IMR-90 (cell line): Measurements from ENCODE around the gene MYO3B. TPM values are rescaled to one million over a fixed set of nuclear protein-coding genes. Genes with fewer than 3 reads are reported as not detected.

ENCODE experiments used
- ATAC-seq: fragments of 200-7000 bp; cut with Tn5 transposase; 2 replicates; pipeline ENCODE4 v1.9.1; 2020; ENCODE audit warnings: low read depth, mild to moderate bottlenecking, moderate library complexity
- BruUV-seq: library from RNA; stranded (reverse); fragments of 400-500 nt; replicated peaks from 2 replicates; lab custom pipeline; 2021; lab: Mats Ljungman, UMichigan
- CTCF ChIA-PET: fragments of 300-600 bp; formaldehyde crosslinking; extraction: SDS; loops from one replicate; lab custom pipeline; 2021; ENCODE audit warnings: antibody characterized with exemption; lab: Yijun Ruan, JAX
- POLR2A ChIA-PET: fragments of 300-600 bp; sonication (Branson Sonifier 250); formaldehyde crosslinking; loops from one replicate; lab custom pipeline; 2022; ENCODE audit warnings: antibody characterized with exemption; ENCODE audit not compliant: unreplicated experiment; lab: Charles Lee
- DNase-seq: peaks from one replicate; pipeline ENCODE4 v3.0.0; 2013
- H2AFZ ChIP-seq: replicated peaks from 2 replicates; pipeline ENCODE3; 2013; ENCODE audit warnings: low read length, mild to moderate bottlenecking; ENCODE audit not compliant: poor library complexity
- H2AK5ac ChIP-seq: 2 replicates; pipeline ENCODE4 v1.6.1; 2013; ENCODE audit warnings: low read depth, low read length, inconsistent platforms
- H2AK9ac ChIP-seq: replicated peaks from 2 replicates; pipeline ENCODE3; 2013; ENCODE audit warnings: mild to moderate bottlenecking, low read depth, low read length, moderate library complexity; ENCODE audit not compliant: poor library complexity
- H2BK120ac ChIP-seq: 2 replicates; pipeline ENCODE4 v1.6.1; 2013; ENCODE audit warnings: low read depth, low read length, inconsistent platforms
- H2BK15ac ChIP-seq: 3 replicates; pipeline ENCODE4 v1.6.1; 2013; ENCODE audit warnings: low read depth, low read length, inconsistent platforms
- H2BK20ac ChIP-seq: 2 replicates; pipeline ENCODE4 v1.6.1; 2013; ENCODE audit warnings: low read depth, mild to moderate bottlenecking, inconsistent platforms, low read length, moderate library complexity
- H2BK5ac ChIP-seq: 2 replicates; pipeline ENCODE4 v1.6.1; 2013; ENCODE audit warnings: mild to moderate bottlenecking, low read depth, low read length, inconsistent platforms; ENCODE audit not compliant: poor library complexity, severe bottlenecking
- H3K14ac ChIP-seq: replicated peaks from 2 replicates; pipeline ENCODE4 v1.6.1; 2013; ENCODE audit warnings: low read depth, low read length, inconsistent platforms
- H3K18ac ChIP-seq: 2 replicates; pipeline ENCODE4 v1.6.1; 2013; ENCODE audit warnings: low read depth, low read length, control low read depth
- H3K23ac ChIP-seq: 2 replicates; pipeline ENCODE4 v1.6.1; 2013; ENCODE audit warnings: low read depth, low read length, inconsistent platforms
- H3K27ac ChIP-seq: 2 replicates; pipeline ENCODE4 v1.5.1; 2013; ENCODE audit warnings: mild to moderate bottlenecking, control low read depth, low read length; ENCODE audit not compliant: insufficient read depth
- H3K27me3 ChIP-seq: 2 replicates; pipeline ENCODE4 v1.6.1; 2013; ENCODE audit warnings: low read length; ENCODE audit not compliant: control insufficient read depth, insufficient read depth
- H3K36me3 ChIP-seq: 2 replicates; pipeline ENCODE4 v1.6.1; 2013; ENCODE audit warnings: low read length, mixed read lengths; ENCODE audit not compliant: control insufficient read depth, insufficient read depth
- H3K4ac ChIP-seq: 2 replicates; pipeline ENCODE4 v1.6.1; 2013; ENCODE audit warnings: low read depth, low read length, inconsistent platforms
- H3K4me1 ChIP-seq: 2 replicates; pipeline ENCODE4 v1.6.1; 2013; ENCODE audit warnings: low read length, mixed read lengths; ENCODE audit not compliant: control insufficient read depth, insufficient read depth
- H3K4me2 ChIP-seq: 2 replicates; pipeline ENCODE4 v1.6.1; 2013; ENCODE audit warnings: low read depth, mild to moderate bottlenecking, control low read depth, low read length, moderate library complexity
- H3K4me3 ChIP-seq: 2 replicates; pipeline ENCODE4 v1.5.1; 2013; ENCODE audit warnings: low read depth, mild to moderate bottlenecking, control low read depth, low read length, moderate library complexity; ENCODE audit not compliant: insufficient read depth
- H3K56ac ChIP-seq: 2 replicates; pipeline ENCODE4 v1.6.1; 2013; ENCODE audit warnings: low read length, inconsistent platforms; ENCODE audit not compliant: insufficient read depth; ENCODE audit errors: extremely low read depth
- H3K79me1 ChIP-seq, 2 experiments: 2 replicates each; pipeline ENCODE4 v1.6.1; 2013; ENCODE audit warnings: low read length in 2 of 2, inconsistent platforms in 1 of 2, low read depth in 1 of 2
- H3K9ac ChIP-seq: 2 replicates; pipeline ENCODE4 v1.6.1; 2013; ENCODE audit warnings: low read depth, low read length, control low read depth
- H3K9me1 ChIP-seq: 2 replicates; pipeline ENCODE4 v1.6.1; 2013; ENCODE audit warnings: low read length, inconsistent platforms; ENCODE audit not compliant: insufficient read depth
- H3K9me3 ChIP-seq: 2 replicates; pipeline ENCODE4 v1.6.1; 2013; ENCODE audit warnings: low read length; ENCODE audit not compliant: control insufficient read depth, insufficient read depth
- H4K20me1 ChIP-seq: 2 replicates; pipeline ENCODE4 v1.6.1; 2013; ENCODE audit warnings: low read length, inconsistent platforms; ENCODE audit not compliant: insufficient read depth
- H4K5ac ChIP-seq: 2 replicates; pipeline ENCODE4 v1.6.1; 2013; ENCODE audit warnings: mild to moderate bottlenecking, low read depth, low read length, control low read depth
- H4K8ac ChIP-seq, 2 experiments: 2 replicates each; pipeline ENCODE4 v1.6.1; 2013; ENCODE audit warnings: low read depth in 2 of 2, low read length in 2 of 2, control low read depth in 1 of 2, inconsistent platforms in 1 of 2
- H4K91ac ChIP-seq: 2 replicates; pipeline ENCODE4 v1.6.1; 2013; ENCODE audit warnings: low read depth, low read length, inconsistent platforms; ENCODE audit not compliant: insufficient read depth
- MAFK ChIP-seq: IDR thresholded peaks from 2 replicates; pipeline ENCODE4 v1.6.1; 2012; ENCODE audit warnings: low read depth, low read length, improper control_type of control experiment
- POLR2A ChIP-seq: IDR thresholded peaks from 2 replicates; pipeline ENCODE4 v1.6.1; 2012; ENCODE audit warnings: mild to moderate bottlenecking, low read depth, low read length
- RAD21 ChIP-seq: IDR thresholded peaks from 2 replicates; pipeline ENCODE4 v1.6.1; 2012; ENCODE audit warnings: low read length, improper control_type of control experiment
- RCOR1 ChIP-seq: IDR thresholded peaks from 2 replicates; pipeline ENCODE4 v1.6.1; 2012; ENCODE audit warnings: mild to moderate bottlenecking, low read length, improper control_type of control experiment; ENCODE audit not compliant: insufficient replicate concordance
- USF2 ChIP-seq: fragments of 150-350 bp; IDR thresholded peaks from 2 replicates; pipeline ENCODE4 v1.6.1; 2017; ENCODE audit warnings: mild to moderate bottlenecking, antibody characterized with exemption, low read length, low read depth
- WGBS, 2 experiments: methylation state at CpG; one replicate each; pipeline versions ENCODE4 v1.1.5 to v1.1.7; 2013; ENCODE audit warnings: missing lambda C conversion rate in 2 of 2; ENCODE audit not compliant: insufficient read length in 1 of 2; ENCODE audit errors: extremely low coverage in 2 of 2; 5-methylcytosine and 5-hydroxymethylcytosine counted together
- dilution Hi-C: fragments of 300-500 bp; cut with HindIII; formaldehyde crosslinking; loops from one replicate; pipeline ENCODE4 v1.14.3; 2018; ENCODE audit warnings: low sequenced_read_pairs; ENCODE audit not compliant: unreplicated experiment
- in situ Hi-C: fragments of 300-500 bp; cut with MboI; formaldehyde crosslinking; loops from 3 replicates; pipeline ENCODE4 v1.14.3; 2019; ENCODE audit warnings: low sequenced_read_pairs, inconsistent platforms, mixed read lengths
- intact Hi-C: fragments of 100-400 bp; cut with micrococcal nuclease; formaldehyde crosslinking; loops from 2 replicates; pipeline ENCODE4 v1.10.0; 2022
- polyA plus RNA-seq, 3 experiments: library from polyadenylated mRNA; depleted of rRNA; stranded (reverse); fragments of >200 nt; gene quantifications; 2 replicates each; pipeline ENCODE4 v1.2.3, GENCODE V29; 2012; ENCODE audit warnings: low replicate concordance in 1 of 3
- total RNA-seq: library from RNA; depleted of rRNA; stranded (reverse); fragments of >200 nt; gene quantifications from 2 replicates; pipeline ENCODE4 v1.2.3, GENCODE V29; 2012

The MYO3B gene
- total and polyA plus RNA-seq, 2 of the 4 experiments (the other 2 are of a cell fraction): 0.02 TPM; not detected in 1

GRCh38 chr2:170181602-170182001, 3.7 kb downstream of the MYO3B start:
- no CpG with 5 or more reads among the region's 5 CpGs for WGBS, 2 experiments

More at GRCh38 chr2:170181602-170182001, 3.7 kb downstream of the MYO3B start:
- H3K9me3 ChIP-seq: no peaks in the 10 kb centered on the region
- no peak overlapping the region for H2BK5ac ChIP-seq
- H3K36me3 ChIP-seq: no peaks in the 10 kb centered on the region
- no peak overlapping the region for H3K18ac ChIP-seq
- H3K56ac ChIP-seq: no peak overlapping the region
- ATAC-seq (no peak), DNase-seq (no peak)
- H2BK120ac ChIP-seq: no peak overlapping the region
- H3K9me1 ChIP-seq: no peaks in the 10 kb centered on the region
- no peak overlapping the region for H3K14ac ChIP-seq
- no peak overlapping the region for H3K9ac ChIP-seq
- no peak overlapping the region for H4K91ac ChIP-seq
- ChIA-PET POLR2A (no interaction called here), CTCF (no interaction called here)
- no peak overlapping the region for H2AK9ac ChIP-seq
- no peaks in the 10 kb centered on the region for H3K79me1 ChIP-seq
- H4K5ac ChIP-seq: no peak overlapping the region
- H3K4ac ChIP-seq: no peak overlapping the region
- H2AK5ac ChIP-seq: no peak overlapping the region
- no peaks in the 10 kb centered on the region for H4K20me1 ChIP-seq
- dilution Hi-C loops (no loop called here), in situ Hi-C loops (no loop called here), intact Hi-C loops (no loop called here)
- no TSS peak for BruUV-seq
- H3K4me3 ChIP-seq: no peak overlapping the region
- H3K27ac ChIP-seq: no peak overlapping the region
- H3K23ac ChIP-seq: no peak overlapping the region
- H3K4me2 ChIP-seq: no peak overlapping the region
- no peak overlapping the region for H2BK15ac ChIP-seq
- no peaks in the 10 kb centered on the region for H3K27me3 ChIP-seq
- H3K4me1 ChIP-seq: peaks cover 2% of the 10 kb centered on the region; the same call in 1 of the 2 replicates
- H4K8ac ChIP-seq: no peak overlapping the region
- TF ChIP-seq USF2 (no peak), RAD21 (no peak), RCOR1 (no peak), POLR2A (no peak), MAFK (no peak)
- H2BK20ac ChIP-seq: no peak overlapping the region
- H2AFZ ChIP-seq: no peak overlapping the region
